ENCODE results near the gene CCL25. TPM values are rescaled to one million over a fixed set of nuclear protein-coding genes. Genes with fewer than 3 reads are reported as not detected.
A peak's percentile ranks its signal among the peaks of the same experiment; 100 is the strongest.

Gene CCL25
- total and polyA plus RNA-seq, 9 of the 15 experiments (the other 6 are each of a cell fraction or from before 2014, with no cell fraction given) = 0.15 TPM; not detected in 8

GRCh38 chr19:8057545-8058270, 5.1 kb downstream of the CCL25 start (continued):
- TF ChIP-seq USF1 (CRISPR knock-in tag; IDR thresholded peaks at IDR 0.05) (peak; percentile 58), JUN (IDR thresholded peaks at IDR 0.05; ENCODE audit: borderline replicate concordance, low read depth, low read length) (no peak), JUN (CRISPR knock-in tag; IDR thresholded peaks at IDR 0.05; ENCODE audit: borderline replicate concordance) (no peak), PRPF4 (IDR thresholded peaks at IDR 0.05; ENCODE audit: insufficient read depth, low read depth, low read length, poor library complexity, severe bottlenecking) (no peak), DIDO1 (tag; IDR thresholded peaks at IDR 0.05; ENCODE audit: low read depth) (no peak), RAD51 (IDR thresholded peaks at IDR 0.05; ENCODE audit: borderline replicate concordance, low read depth) (peak; percentile 61; the same call in 1 of the 2 replicates), PRMT5 (CRISPR knock-in tag; IDR thresholded peaks at IDR 0.05) (no peak), ADNP (tag; IDR thresholded peaks at IDR 0.05) (peak; percentile 48; the same call in 1 of the 2 replicates), ZNF740 (CRISPR knock-in tag; IDR thresholded peaks at IDR 0.05) (no peak), ZNF740 (tag; IDR thresholded peaks at IDR 0.05) (no peak), SPI1 (IDR thresholded peaks at IDR 0.05; ENCODE audit: borderline replicate concordance, low read depth, low read length) (no peak), ZNF316 (IDR thresholded peaks at IDR 0.05) (peak; percentile 35), CBFA2T2 (conservative IDR thresholded peaks at IDR 0.05) (peak; percentile 13; the same call in 1 of the 2 replicates), BCOR (IDR thresholded peaks at IDR 0.05) (peak; percentile 45; the same call in 1 of the 2 replicates), HDGF (IDR thresholded peaks at IDR 0.05) (no peak), MBD1 (CRISPR knock-in tag; IDR thresholded peaks at IDR 0.05) (no peak), HMGN3 (IDR thresholded peaks at IDR 0.05; ENCODE audit: borderline replicate concordance, extremely low read depth, insufficient read length, low read depth, low read length) (no peak), MAFG (tag; conservative IDR thresholded peaks at IDR 0.05) (0 out of 2 replicates have a peak, but pooled peaks have one; percentile 9)
